ENCODE data around the gene GATA6.
"Not testable (repeated sequence)": the region's sequence is repeated elsewhere in the genome, so short reads cannot be mapped to it uniquely, and the experiment has no call there.

- TF ChIP-seq CTCF (IDR thresholded peaks at IDR 0.05); POLR2A (IDR thresholded peaks at IDR 0.05); POLR2AphosphoS5 (IDR thresholded peaks at IDR 0.05); EP300 (IDR thresholded peaks at IDR 0.05; ENCODE audit: low read depth): not testable (repeated sequence)
Measured at GRCh38 chr18:22184573-22184972, 15.2 kb downstream of the GATA6 start.
